ENCODE measurements around the gene ELP5.

ELP5 gene

DNA sequence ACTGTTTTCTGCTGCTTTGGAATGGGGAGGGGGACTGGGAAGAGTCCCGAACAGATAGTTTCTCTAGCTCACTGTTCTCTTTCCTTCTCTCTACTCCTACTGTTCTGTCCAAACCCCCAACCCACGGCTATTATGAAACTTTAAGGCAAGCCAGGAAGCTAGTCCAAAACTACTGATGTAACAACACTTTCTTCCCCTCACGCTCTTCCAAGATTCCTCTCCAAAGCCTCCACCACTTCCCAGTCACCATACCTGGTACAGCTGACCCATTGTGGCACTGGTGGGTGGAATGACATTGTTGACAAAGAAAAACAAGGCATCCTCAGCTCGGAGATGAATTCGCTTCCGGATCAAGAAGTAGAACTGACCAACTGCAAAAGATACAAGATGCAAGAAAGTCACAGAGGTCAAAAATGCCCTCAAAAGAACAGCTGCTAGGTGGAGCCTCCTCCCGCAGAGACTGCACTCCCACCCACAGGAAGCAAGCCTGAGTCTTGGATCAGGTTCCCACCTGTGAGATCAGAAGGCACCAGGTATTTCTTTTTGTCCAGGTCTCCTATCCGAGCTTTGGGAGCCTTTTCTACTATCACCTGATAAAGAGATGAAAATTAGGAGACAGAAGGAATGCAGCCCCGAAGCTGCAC is 10.8 kb upstream of the ELP5 start:
- H3K23ac ChIP-seq (ENCODE audit: low read length): no peak overlapping the region
- peak overlapping the region; percentile 94 for H3K4me3 ChIP-seq (ENCODE audit: low read depth, low read length)
- H2AK5ac ChIP-seq (ENCODE audit: low read length): peak overlapping the region; percentile 15
- H3K18ac ChIP-seq (ENCODE audit: low read length): no peak overlapping the region
- H2AFZ ChIP-seq (ENCODE audit: insufficient read depth, low read length, poor library complexity): no peak overlapping the region
- H4K91ac ChIP-seq (ENCODE audit: low read depth, low read length): peak overlapping the region; percentile 53
- no peak for DNase-seq
- peaks cover 23% of the 10 kb centered on the region for H3K79me2 ChIP-seq (ENCODE audit: control insufficient read depth, insufficient read depth, low read length, poor library complexity)
- H4K12ac ChIP-seq (ENCODE audit: low read depth, low read length): no peak overlapping the region
- no peak overlapping the region for H2BK120ac ChIP-seq (ENCODE audit: insufficient read depth, low read length, poor library complexity)
- no CpG with 5 or more reads among the region's 9 CpGs for WGBS (ENCODE audit: extremely low coverage, insufficient coverage, insufficient read length)
- H3K79me1 ChIP-seq (ENCODE audit: low read length): peaks cover 27% of the 10 kb centered on the region
- no peak overlapping the region for H2BK12ac ChIP-seq (ENCODE audit: low read length)
- peak overlapping the region; percentile 29 for H2BK5ac ChIP-seq (ENCODE audit: low read depth, low read length, poor library complexity)
- peak overlapping the region; percentile 92 for H3K4me2 ChIP-seq (ENCODE audit: low read length)
- H3K4me1 ChIP-seq (ENCODE audit: control insufficient read depth in 1 of 2, insufficient read depth in 2 of 2, low read length in 2 of 2): peaks cover 12 to 14% of the 10 kb centered on the region in 2 experiments
- peak overlapping the region; percentile 57 for H3K4ac ChIP-seq (ENCODE audit: low read depth, low read length)
- peak overlapping the region; percentile 42 for H3K9ac ChIP-seq (ENCODE audit: low read length)
- peaks cover 24 to 38% of the 10 kb centered on the region in 2 experiments for H3K36me3 ChIP-seq (ENCODE audit: control insufficient read depth in 1 of 2, insufficient read depth in 2 of 2, low read length in 2 of 2)
- H4K8ac ChIP-seq (ENCODE audit: low read depth, low read length): no peak overlapping the region
- H3K14ac ChIP-seq (ENCODE audit: low read length): no peak overlapping the region
- H3K27ac ChIP-seq (ENCODE audit: low read depth, low read length): peak overlapping the region; percentile 99
- H3K27me3 ChIP-seq (ENCODE audit: insufficient read depth, low read length): no peaks in the 10 kb centered on the region
- H3K9me3 ChIP-seq (ENCODE audit: insufficient read depth, low read depth, low read length): peaks cover 2% of the 10 kb centered on the region

DNA sequence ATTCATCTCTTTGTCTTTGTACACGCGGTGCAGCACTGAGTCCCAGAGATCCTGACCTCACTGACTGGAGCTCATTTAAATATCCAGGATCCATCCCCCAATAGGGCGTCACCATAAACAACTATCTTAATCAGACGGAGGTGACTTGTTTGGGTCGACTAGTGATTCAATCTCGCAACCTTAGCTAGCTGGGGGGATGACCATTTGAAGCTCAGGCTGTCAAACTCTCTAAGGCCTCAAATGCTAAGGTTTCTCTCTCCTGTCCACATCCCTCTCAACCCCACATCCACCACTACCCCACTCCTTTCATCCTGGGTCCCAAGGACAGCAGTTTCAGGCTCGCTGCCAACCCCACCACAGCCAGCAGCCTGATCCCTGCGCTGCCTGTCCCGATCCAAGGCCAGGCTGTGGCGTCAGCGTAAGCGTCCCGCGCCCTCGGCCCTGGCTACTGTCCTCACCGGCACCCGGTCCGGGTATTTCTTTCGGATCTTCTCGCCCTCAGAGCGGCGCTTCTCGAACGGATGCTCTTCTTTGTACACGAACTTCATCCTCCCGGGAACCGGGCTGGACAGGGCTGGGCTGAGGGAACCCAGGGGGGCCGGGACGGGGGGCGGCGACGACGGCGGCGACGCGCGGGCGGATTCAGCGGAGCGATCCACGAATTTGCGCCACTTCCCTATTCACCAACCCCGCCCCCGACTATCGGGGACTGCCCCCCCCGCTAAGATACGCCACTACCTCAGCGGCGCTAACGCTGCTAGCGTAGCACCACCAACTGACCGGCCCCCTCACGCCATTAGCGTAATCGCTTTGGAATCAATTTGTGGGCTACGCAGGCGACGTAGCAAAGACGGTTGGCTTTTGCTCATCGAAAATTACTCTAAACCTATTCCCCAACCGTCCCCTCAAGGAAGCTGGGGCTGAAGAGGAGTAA is 10.0 kb upstream of the ELP5 start, which contains the start of gene GABARAP:
TSS of gene GABARAP (minus strand) at position 667 of the 934 bp plus-strand sequence. CDS start at position 548, 119 bp downstream.
- Histone ChIP-seq H3K36me3 (ENCODE audit: control insufficient read depth in 1 of 2, insufficient read depth in 2 of 2, low read length in 2 of 2) (peaks cover 20 to 38% of the 10 kb centered on the region in 2 experiments), H4K12ac (ENCODE audit: low read depth, low read length) (peak within 1 kb of the TSS; percentile 97), H2BK120ac (ENCODE audit: insufficient read depth, low read length, poor library complexity) (peak within 1 kb of the TSS; percentile 96), H3K27ac (ENCODE audit: low read depth, low read length) (peak within 1 kb of the TSS; percentile 99), H3K79me1 (ENCODE audit: low read length) (peaks cover 27% of the 10 kb centered on the region), H2BK12ac (ENCODE audit: low read length) (peak within 1 kb of the TSS; percentile 72), H3K79me2 (ENCODE audit: control insufficient read depth, insufficient read depth, low read length, poor library complexity) (peaks cover 23% of the 10 kb centered on the region), H2BK5ac (ENCODE audit: low read depth, low read length, poor library complexity) (peak within 1 kb of the TSS; percentile 95), H4K91ac (ENCODE audit: low read depth, low read length) (peak within 1 kb of the TSS; percentile 99), H3K27me3 (ENCODE audit: insufficient read depth, low read length) (no peaks in the 10 kb centered on the region), H3K18ac (ENCODE audit: low read length) (peak within 1 kb of the TSS; percentile 98), H3K4ac (ENCODE audit: low read depth, low read length) (peak within 1 kb of the TSS; percentile 99), H3K4me2 (ENCODE audit: low read length) (peak within 1 kb of the TSS; percentile 92), H3K23ac (ENCODE audit: low read length) (no peak within 1 kb of the TSS), H2AFZ (ENCODE audit: insufficient read depth, low read length, poor library complexity) (peak within 1 kb of the TSS; percentile 72), H3K4me3 (ENCODE audit: low read depth, low read length) (peak within 1 kb of the TSS; percentile 94), H3K9ac (ENCODE audit: low read length) (peak within 1 kb of the TSS; percentile 96), H3K9me3 (ENCODE audit: insufficient read depth, low read depth, low read length) (peaks cover 2% of the 10 kb centered on the region), H3K4me1 (ENCODE audit: control insufficient read depth in 1 of 2, insufficient read depth in 2 of 2, low read length in 2 of 2) (peaks cover 12 to 14% of the 10 kb centered on the region in 2 experiments), H4K8ac (ENCODE audit: low read depth, low read length) (peak within 1 kb of the TSS; percentile 98), H2AK5ac (ENCODE audit: low read length) (peak within 1 kb of the TSS; percentile 99), H3K14ac (ENCODE audit: low read length) (peak within 1 kb of the TSS; percentile 99)
- WGBS (ENCODE audit: extremely low coverage, insufficient coverage, insufficient read length): no CpG with 5 or more reads among the region's 62 CpGs
- peak; percentile 76 to 93 for DNase-seq

DNA sequence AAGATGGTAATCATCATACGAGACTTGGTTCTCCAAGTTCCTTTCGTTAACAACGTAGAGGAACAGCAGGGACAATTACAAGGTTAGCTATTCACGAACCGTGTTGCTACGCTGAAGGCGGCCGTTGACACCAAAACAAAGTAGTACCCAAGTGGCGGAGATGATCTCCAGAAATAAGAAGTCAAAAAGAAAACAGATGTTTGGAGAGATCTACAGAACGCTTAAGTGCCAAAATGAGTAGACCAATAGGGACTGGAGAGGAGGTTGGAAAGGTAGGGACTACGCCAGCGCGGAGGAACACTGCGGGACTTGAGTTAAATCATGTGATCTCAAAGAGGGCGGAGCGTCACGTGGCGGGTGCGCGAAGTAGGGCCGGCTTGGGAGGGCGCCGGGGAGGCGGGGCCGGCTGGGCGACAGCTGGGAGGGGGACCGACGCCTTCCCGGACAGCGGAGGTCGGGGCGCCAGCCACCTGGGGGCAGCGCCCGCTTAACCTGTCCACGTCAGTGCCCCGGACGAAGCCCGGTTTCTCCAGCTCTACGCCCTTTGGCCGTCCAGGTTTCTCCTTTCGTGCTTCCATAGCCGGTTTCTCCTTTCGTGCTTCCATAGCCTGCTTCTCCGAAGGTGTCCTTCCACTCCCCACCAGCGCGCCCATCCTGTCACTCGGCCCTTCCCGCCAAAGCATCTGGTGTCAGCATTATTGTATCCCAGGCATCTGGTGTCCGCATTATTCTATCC is 9.1 kb upstream of the ELP5 start:
- no CpG with 5 or more reads among the region's 49 CpGs for WGBS (ENCODE audit: extremely low coverage, insufficient coverage, insufficient read length)
- Histone ChIP-seq H3K18ac (ENCODE audit: low read length) (peak overlapping the region; percentile 50), H3K27me3 (ENCODE audit: insufficient read depth, low read length) (no peaks in the 10 kb centered on the region), H3K9me3 (ENCODE audit: insufficient read depth, low read depth, low read length) (peaks cover 2% of the 10 kb centered on the region), H4K12ac (ENCODE audit: low read depth, low read length) (peak overlapping the region; percentile 79), H3K14ac (ENCODE audit: low read length) (peak overlapping the region; percentile 82), H3K4me1 (ENCODE audit: control insufficient read depth in 1 of 2, insufficient read depth in 2 of 2, low read length in 2 of 2) (peaks cover 10 to 12% of the 10 kb centered on the region in 2 experiments), H4K8ac (ENCODE audit: low read depth, low read length) (peak overlapping the region; percentile 89), H3K36me3 (ENCODE audit: control insufficient read depth in 1 of 2, insufficient read depth in 2 of 2, low read length in 2 of 2) (peaks cover 20 to 36% of the 10 kb centered on the region in 2 experiments), H3K4ac (ENCODE audit: low read depth, low read length) (peak overlapping the region; percentile 38), H3K4me3 (ENCODE audit: low read depth, low read length) (peak overlapping the region; percentile 94), H3K79me1 (ENCODE audit: low read length) (peaks cover 24% of the 10 kb centered on the region), H3K23ac (ENCODE audit: low read length) (no peak overlapping the region), H2BK12ac (ENCODE audit: low read length) (no peak overlapping the region), H2BK5ac (ENCODE audit: low read depth, low read length, poor library complexity) (peak overlapping the region; percentile 95), H2AK5ac (ENCODE audit: low read length) (peak overlapping the region; percentile 81), H2BK120ac (ENCODE audit: insufficient read depth, low read length, poor library complexity) (peak overlapping the region; percentile 70), H3K27ac (ENCODE audit: low read depth, low read length) (peak overlapping the region; percentile 99), H3K4me2 (ENCODE audit: low read length) (peak overlapping the region; percentile 71), H4K91ac (ENCODE audit: low read depth, low read length) (peak overlapping the region; percentile 88), H3K9ac (ENCODE audit: low read length) (peak overlapping the region; percentile 80), H2AFZ (ENCODE audit: insufficient read depth, low read length, poor library complexity) (peak overlapping the region; percentile 48), H3K79me2 (ENCODE audit: control insufficient read depth, insufficient read depth, low read length, poor library complexity) (peaks cover 19% of the 10 kb centered on the region)
- peak; percentile 93 to 97 for DNase-seq

DNA sequence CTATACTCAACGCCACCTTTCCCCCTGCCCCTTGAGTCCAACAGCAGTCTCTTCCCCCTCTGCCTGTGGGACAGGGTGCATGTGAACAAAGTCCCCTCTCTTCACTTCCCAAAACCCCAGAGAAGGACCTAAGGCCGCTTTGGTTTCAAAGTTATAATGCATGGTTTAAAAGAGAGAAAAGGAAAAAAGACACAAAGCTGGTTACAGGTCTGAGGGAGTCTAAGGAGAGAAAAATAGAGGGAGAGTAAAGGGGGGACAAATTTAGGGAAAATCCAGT is 8.6 kb upstream of the ELP5 start:
- peak overlapping the region; percentile 46 for H4K91ac ChIP-seq (ENCODE audit: low read depth, low read length)
- H2BK5ac ChIP-seq (ENCODE audit: low read depth, low read length, poor library complexity): peak overlapping the region; percentile 55
- peak overlapping the region; percentile 99 for H3K27ac ChIP-seq (ENCODE audit: low read depth, low read length)
- H3K4me1 ChIP-seq (ENCODE audit: control insufficient read depth in 1 of 2, insufficient read depth in 2 of 2, low read length in 2 of 2): peaks cover 10 to 12% of the 10 kb centered on the region in 2 experiments
- no peak overlapping the region for H2BK12ac ChIP-seq (ENCODE audit: low read length)
- H3K4me3 ChIP-seq (ENCODE audit: low read depth, low read length): peak overlapping the region; percentile 66
- DNase-seq: no peak
- H4K12ac ChIP-seq (ENCODE audit: low read depth, low read length): peak overlapping the region; percentile 79
- WGBS (ENCODE audit: extremely low coverage, insufficient coverage, insufficient read length): no CpG with 5 or more reads among the region's 2 CpGs
- peak overlapping the region; percentile 8 for H2BK120ac ChIP-seq (ENCODE audit: insufficient read depth, low read length, poor library complexity)
- H3K9ac ChIP-seq (ENCODE audit: low read length): peak overlapping the region; percentile 55
- H3K79me1 ChIP-seq (ENCODE audit: low read length): peaks cover 22% of the 10 kb centered on the region
- peak overlapping the region; percentile 82 for H4K8ac ChIP-seq (ENCODE audit: low read depth, low read length)
- H3K23ac ChIP-seq (ENCODE audit: low read length): no peak overlapping the region
- peak overlapping the region; percentile 41 for H3K14ac ChIP-seq (ENCODE audit: low read length)
- H3K9me3 ChIP-seq (ENCODE audit: insufficient read depth, low read depth, low read length): peaks cover 2% of the 10 kb centered on the region
- peaks cover 17% of the 10 kb centered on the region for H3K79me2 ChIP-seq (ENCODE audit: control insufficient read depth, insufficient read depth, low read length, poor library complexity)
- peak overlapping the region; percentile 38 for H3K4ac ChIP-seq (ENCODE audit: low read depth, low read length)
- no peaks in the 10 kb centered on the region for H3K27me3 ChIP-seq (ENCODE audit: insufficient read depth, low read length)
- H3K4me2 ChIP-seq (ENCODE audit: low read length): peak overlapping the region; percentile 71
- peak overlapping the region; percentile 20 for H2AFZ ChIP-seq (ENCODE audit: insufficient read depth, low read length, poor library complexity)
- peaks cover 20 to 36% of the 10 kb centered on the region in 2 experiments for H3K36me3 ChIP-seq (ENCODE audit: control insufficient read depth in 1 of 2, insufficient read depth in 2 of 2, low read length in 2 of 2)
- peak overlapping the region; percentile 81 for H2AK5ac ChIP-seq (ENCODE audit: low read length)
- peak overlapping the region; percentile 42 for H3K18ac ChIP-seq (ENCODE audit: low read length)

Data from trophoblast cell (in vitro differentiated cells and primary cell).